Stimulated activated effector memory CD8-positive, alpha-beta T cell treated with anti-CD3 and anti-CD28 coated beads, Interleukin-12 subunit alpha, Interleukin-12 subunit beta, amount 100 ng/mL, for 72 hours (primary cell): ENCODE data around the gene USP9X.
"Not testable (repeated sequence)": the region's sequence is repeated elsewhere in the genome, so short reads cannot be mapped to it uniquely, and the experiment has no call there.

Source experiments
- ATAC-seq: fragments of 150-1000 bp; cut with Tn5 transposase; 2 replicates; pipeline ENCODE4 v1.10.0; 2021
- DNase-seq, 2 donors: peaks; one replicate each; pipeline ENCODE4 v3.0.0; 2021 to 2022; ENCODE audit warnings: low spot score in 2 of 2
- H3K27ac Mint-ChIP-seq: one replicate; pipeline ENCODE4 v1.8.0; 2022; ENCODE audit warnings: mild to moderate bottlenecking, mixed read lengths
- H3K36me3 Mint-ChIP-seq: one replicate; pipeline ENCODE4 v1.8.0; 2022; ENCODE audit warnings: mild to moderate bottlenecking, mixed read lengths
- H3K4me1 Mint-ChIP-seq: one replicate; pipeline ENCODE4 v1.8.0; 2022; ENCODE audit warnings: mixed read lengths
- H3K4me3 Mint-ChIP-seq: one replicate; pipeline ENCODE4 v1.8.0; 2022; ENCODE audit warnings: mild to moderate bottlenecking, mixed read lengths
- H3K9me3 Mint-ChIP-seq: one replicate; pipeline ENCODE4 v1.8.0; 2022; ENCODE audit warnings: mixed read lengths

The USP9X gene

DNA sequence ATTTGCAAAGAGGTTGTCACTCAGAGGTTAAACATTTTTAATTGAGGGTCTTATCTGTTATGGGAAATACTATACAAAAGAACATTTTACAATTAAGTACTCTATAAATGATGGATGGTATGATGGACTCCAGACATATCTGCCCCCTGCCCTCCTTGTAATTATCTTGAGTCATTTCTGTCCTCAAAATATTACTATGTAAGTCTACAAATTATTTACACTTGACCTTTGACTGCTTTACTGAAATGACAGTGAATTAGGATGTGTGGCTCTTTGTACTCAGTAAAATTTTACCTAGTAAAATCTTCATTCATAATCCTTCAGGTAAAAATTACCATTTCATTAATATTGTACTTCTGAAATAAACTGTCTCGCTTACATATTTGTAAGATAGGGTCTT lies 46.5 kb downstream of the USP9X start:
- peak; percentile 28 for ATAC-seq
- Mint-ChIP-seq H3K4me1 (peaks cover 6% of the 10 kb centered on the region), H3K4me3 (no peak overlapping the region), H3K36me3 (peaks cover 79% of the 10 kb centered on the region), H3K9me3 (no peaks in the 10 kb centered on the region), H3K27ac (no peak overlapping the region)
- DNase-seq: no peak

DNA sequence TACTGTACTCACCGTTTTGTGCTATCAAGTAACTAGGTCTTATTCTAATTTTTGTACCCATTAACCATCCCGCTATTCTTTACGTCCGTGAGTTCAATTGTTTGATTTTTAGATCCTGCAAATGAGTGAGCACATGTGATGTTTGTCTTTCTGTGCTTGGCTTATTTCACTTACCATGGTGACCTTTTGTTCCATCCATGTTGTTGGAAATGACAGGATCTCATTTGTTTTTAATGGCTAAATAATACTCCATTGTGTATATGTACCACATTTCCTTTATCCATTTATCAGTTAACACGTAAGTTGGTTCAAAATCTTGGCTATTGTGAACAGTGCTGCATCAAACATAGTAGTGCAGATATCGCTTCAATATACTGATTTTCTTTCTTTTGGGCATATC lies 48.3 kb downstream of the USP9X start:
- no peaks in the 10 kb centered on the region for H3K9me3 Mint-ChIP-seq
- no peaks in the 10 kb centered on the region for H3K4me1 Mint-ChIP-seq
- DNase-seq (no peak), ATAC-seq (no peak)
- H3K4me3 Mint-ChIP-seq: no peak overlapping the region
- no peak overlapping the region for H3K27ac Mint-ChIP-seq
- peaks cover 96% of the 10 kb centered on the region for H3K36me3 Mint-ChIP-seq

DNA sequence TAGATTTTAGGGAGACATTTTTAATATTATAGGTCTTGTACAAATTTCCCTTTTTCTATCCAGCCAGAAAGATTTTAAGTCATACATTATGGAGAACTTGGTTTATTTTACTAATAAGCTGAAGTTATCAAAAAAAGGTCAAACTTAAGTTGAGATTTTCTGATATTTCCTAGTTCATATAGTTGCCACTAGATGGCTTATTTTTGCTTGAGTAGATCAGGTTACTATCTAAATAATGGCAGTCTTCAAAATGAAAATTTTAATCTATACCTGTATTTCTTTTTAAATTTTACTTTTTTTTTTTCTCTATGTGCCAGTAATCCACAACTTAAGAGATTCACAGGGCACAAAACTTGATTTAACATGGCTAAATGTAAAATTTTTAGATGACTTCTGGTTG lies 52.3 kb downstream of the USP9X start:
- Mint-ChIP-seq H3K27ac (no peak overlapping the region), H3K4me1 (no peaks in the 10 kb centered on the region), H3K9me3 (no peaks in the 10 kb centered on the region), H3K4me3 (no peak overlapping the region), H3K36me3 (peaks cover 86% of the 10 kb centered on the region)
- DNase-seq (no peak), ATAC-seq (no peak)

DNA sequence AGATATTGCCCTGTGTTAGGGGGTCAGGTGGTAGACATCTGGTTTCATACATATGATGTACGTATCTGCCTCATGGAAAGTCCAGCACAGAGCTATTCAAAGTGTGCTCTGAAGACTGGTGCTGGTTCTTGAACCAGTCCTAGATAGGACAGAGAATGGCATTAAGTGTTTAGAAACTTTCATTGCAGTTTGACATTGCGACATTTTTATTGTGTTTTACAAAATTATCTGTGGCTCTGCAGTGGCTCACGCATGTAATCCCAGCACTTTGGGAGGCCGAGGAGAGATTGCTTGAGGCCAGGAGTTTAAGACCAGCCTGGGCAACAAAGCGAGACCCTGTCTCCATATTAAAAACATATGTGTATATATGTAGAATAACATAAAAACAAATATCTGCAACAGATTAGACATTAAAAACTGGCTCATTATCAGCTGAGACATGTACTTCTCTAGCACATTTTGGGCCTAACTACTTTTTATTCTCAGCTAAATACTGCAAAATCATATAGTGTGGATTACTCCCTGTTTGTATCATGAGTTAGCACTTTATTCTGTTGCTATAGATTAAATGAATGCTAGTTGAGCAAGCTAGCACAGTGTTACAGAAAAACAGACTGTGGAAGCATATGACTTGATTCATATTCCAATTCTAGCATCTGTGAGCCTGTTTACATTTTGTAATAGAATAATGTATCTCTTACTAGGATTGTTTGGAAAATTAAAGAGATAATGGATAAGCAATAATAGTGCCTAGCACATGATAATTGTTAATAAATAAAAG lies 57.1 kb downstream of the USP9X start:
- Mint-ChIP-seq H3K4me3 (no peak overlapping the region), H3K36me3 (peaks cover 75% of the 10 kb centered on the region), H3K27ac (no peak overlapping the region), H3K9me3 (no peaks in the 10 kb centered on the region), H3K4me1 (peaks cover 6% of the 10 kb centered on the region)
- ATAC-seq: no peak
- no peak for DNase-seq

- DNase-seq (no peak), ATAC-seq (no peak)
- H3K4me1 Mint-ChIP-seq: peaks cover 6% of the 10 kb centered on the region
- H3K36me3 Mint-ChIP-seq: peaks cover 86% of the 10 kb centered on the region
- H3K27ac Mint-ChIP-seq: no peak overlapping the region
- no peak overlapping the region for H3K4me3 Mint-ChIP-seq
- H3K9me3 Mint-ChIP-seq: no peaks in the 10 kb centered on the region
Observed at GRCh38 chrX:41144873-41145272, 59.6 kb downstream of the USP9X start.

GRCh38 chrX:41145920-41146608 lies 60.8 kb downstream of the USP9X start:
- H3K4me3 Mint-ChIP-seq: no peak overlapping the region
- H3K4me1 Mint-ChIP-seq: peaks cover 6% of the 10 kb centered on the region
- ATAC-seq (peak; percentile 47), DNase-seq (no peak)
- no peak overlapping the region for H3K27ac Mint-ChIP-seq
- H3K36me3 Mint-ChIP-seq: peaks cover 89% of the 10 kb centered on the region
- H3K9me3 Mint-ChIP-seq: no peaks in the 10 kb centered on the region

DNA sequence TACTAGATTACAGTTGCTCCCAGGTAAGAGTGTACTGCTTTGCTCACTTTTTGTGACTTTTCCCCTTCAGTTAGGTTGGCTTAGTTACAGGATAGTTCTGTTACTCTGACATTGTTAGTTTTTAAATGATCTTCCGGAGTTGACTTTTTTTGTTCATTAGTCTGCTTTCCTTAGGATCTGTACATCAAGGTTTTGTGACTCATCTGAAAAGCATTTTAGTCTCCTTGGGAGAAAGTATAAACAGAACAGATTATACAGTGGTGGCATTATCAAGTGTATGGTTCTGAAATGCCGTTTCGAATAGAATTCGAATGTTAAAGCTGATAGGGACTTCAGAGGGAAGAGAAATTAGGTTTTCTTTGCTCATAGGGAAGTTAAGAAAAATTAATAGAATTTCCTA lies 63.3 kb downstream of the USP9X start:
- H3K27ac Mint-ChIP-seq: no peak overlapping the region
- DNase-seq (no peak), ATAC-seq (no peak)
- H3K9me3 Mint-ChIP-seq: no peaks in the 10 kb centered on the region
- H3K4me1 Mint-ChIP-seq: peaks cover 6% of the 10 kb centered on the region
- H3K36me3 Mint-ChIP-seq: peaks cover 96% of the 10 kb centered on the region
- H3K4me3 Mint-ChIP-seq: no peak overlapping the region

GRCh38 chrX:41150043-41150442 lies 64.8 kb downstream of the USP9X start:
- Mint-ChIP-seq H3K36me3 (peaks cover 99% of the 10 kb centered on the region), H3K4me3 (no peak overlapping the region), H3K4me1 (peaks cover 6% of the 10 kb centered on the region), H3K9me3 (no peaks in the 10 kb centered on the region), H3K27ac (no peak overlapping the region)
- ATAC-seq (no peak), DNase-seq (no peak)

GRCh38 chrX:41151726-41152125 lies 66.5 kb downstream of the USP9X start:
- not testable (repeated sequence) for ATAC-seq, H3K4me1 Mint-ChIP-seq, H3K27ac Mint-ChIP-seq, H3K4me3 Mint-ChIP-seq, DNase-seq, H3K9me3 Mint-ChIP-seq
- peaks cover 91% of the 10 kb centered on the region for H3K36me3 Mint-ChIP-seq

DNA sequence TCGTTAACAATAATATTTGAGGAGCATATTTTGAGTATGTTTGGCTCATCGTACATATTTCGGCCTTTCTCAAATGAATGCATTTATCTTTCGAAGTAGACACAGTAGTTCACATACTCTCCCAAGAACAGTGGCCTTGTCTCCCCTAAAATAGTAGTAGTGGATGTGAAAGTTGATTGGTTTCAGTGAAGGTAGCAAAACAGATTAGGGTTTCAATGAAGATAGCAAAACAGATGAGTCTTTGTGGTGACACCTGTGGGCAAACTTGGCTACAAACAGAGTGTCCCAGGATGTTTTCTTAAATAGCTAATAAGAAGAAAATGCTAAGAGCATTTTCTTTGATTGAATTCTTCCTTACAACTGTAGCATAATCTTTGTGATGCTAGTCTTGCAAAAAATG lies 67.0 kb downstream of the USP9X start:
- Mint-ChIP-seq H3K9me3 (no peaks in the 10 kb centered on the region), H3K4me1 (no peaks in the 10 kb centered on the region), H3K27ac (no peak overlapping the region), H3K4me3 (no peak overlapping the region), H3K36me3 (peaks cover 89% of the 10 kb centered on the region)
- ATAC-seq: no peak
- DNase-seq: no peak

DNA sequence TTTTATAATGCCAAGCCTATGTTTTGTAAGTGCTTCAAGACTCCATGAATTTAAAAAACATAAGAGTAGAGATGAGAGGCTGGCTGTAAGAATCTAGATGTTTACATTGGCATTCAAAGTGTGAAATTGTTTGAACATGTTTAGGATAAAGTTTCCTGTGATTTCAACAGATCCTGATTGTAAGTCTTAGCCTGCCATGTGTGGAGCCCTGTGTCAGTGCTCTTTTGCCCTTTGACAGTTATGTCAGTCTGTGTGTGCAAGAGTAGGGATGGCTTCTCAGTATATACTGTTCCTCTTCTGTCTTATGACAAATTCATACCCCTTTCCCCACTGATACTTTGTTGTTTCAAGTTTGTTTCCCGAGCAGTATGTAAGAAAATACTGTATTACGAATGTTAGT lies 68.2 kb downstream of the USP9X start:
- Mint-ChIP-seq H3K4me3 (no peak overlapping the region), H3K36me3 (peaks cover 89% of the 10 kb centered on the region), H3K27ac (no peak overlapping the region), H3K4me1 (no peaks in the 10 kb centered on the region), H3K9me3 (no peaks in the 10 kb centered on the region)
- DNase-seq (no peak), ATAC-seq (no peak)

DNA sequence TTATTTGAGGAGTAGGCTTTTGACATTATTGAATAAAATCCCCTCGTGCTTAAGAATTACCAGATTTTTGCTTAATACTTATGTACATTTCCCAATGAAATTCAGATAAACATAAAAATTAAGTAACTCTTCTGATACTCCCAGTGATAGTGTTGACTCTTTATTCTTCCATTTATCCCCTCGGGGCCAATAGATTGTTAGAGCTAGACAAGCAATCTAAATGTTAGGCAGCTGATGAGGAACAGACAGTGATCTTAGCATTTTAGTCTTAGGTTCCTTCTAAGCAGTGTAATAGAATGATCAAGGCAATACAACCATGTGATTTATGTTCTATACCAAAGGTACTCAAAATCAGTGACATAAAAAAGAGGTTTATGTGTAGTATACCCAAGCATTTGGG lies 68.7 kb downstream of the USP9X start:
- DNase-seq (no peak), ATAC-seq (no peak)
- H3K4me3 Mint-ChIP-seq: no peak overlapping the region
- H3K9me3 Mint-ChIP-seq: no peaks in the 10 kb centered on the region
- no peaks in the 10 kb centered on the region for H3K4me1 Mint-ChIP-seq
- no peak overlapping the region for H3K27ac Mint-ChIP-seq
- peaks cover 89% of the 10 kb centered on the region for H3K36me3 Mint-ChIP-seq

DNA sequence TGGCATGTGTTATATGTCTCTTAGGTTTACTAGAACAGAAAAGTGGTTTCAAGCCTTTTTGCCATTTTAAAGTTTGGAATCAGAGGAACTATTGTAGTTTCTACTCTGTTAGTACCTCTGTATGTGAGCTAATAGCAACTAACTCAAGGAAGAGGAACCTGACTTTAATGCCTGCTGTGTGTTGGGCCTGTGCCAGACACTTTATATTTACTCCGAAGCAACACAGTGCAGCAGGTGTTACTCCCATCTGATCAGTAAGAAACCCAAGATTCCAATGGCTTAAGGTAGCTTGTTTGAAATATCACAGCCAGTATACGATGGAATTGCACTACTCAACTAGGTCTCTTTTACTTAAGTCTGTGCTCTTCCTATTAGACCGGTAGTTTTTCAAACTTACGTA lies 79.2 kb downstream of the USP9X start:
- no peaks in the 10 kb centered on the region for H3K9me3 Mint-ChIP-seq
- no peak overlapping the region for H3K27ac Mint-ChIP-seq
- ATAC-seq (no peak), DNase-seq (no peak)
- peaks cover 94% of the 10 kb centered on the region for H3K36me3 Mint-ChIP-seq
- no peak overlapping the region for H3K4me3 Mint-ChIP-seq
- no peaks in the 10 kb centered on the region for H3K4me1 Mint-ChIP-seq

GRCh38 chrX:41167888-41168287 lies 82.6 kb downstream of the USP9X start:
- no peak overlapping the region for H3K4me3 Mint-ChIP-seq
- no peak for DNase-seq
- H3K27ac Mint-ChIP-seq: no peak overlapping the region
- no peaks in the 10 kb centered on the region for H3K4me1 Mint-ChIP-seq
- H3K36me3 Mint-ChIP-seq: peaks cover 94% of the 10 kb centered on the region
- ATAC-seq: no peak
- H3K9me3 Mint-ChIP-seq: no peaks in the 10 kb centered on the region

GRCh38 chrX:41176263-41176662 lies 91.0 kb downstream of the USP9X start:
- DNase-seq (no peak), ATAC-seq (no peak)
- Mint-ChIP-seq H3K4me1 (peaks cover 34% of the 10 kb centered on the region), H3K36me3 (peaks cover 68% of the 10 kb centered on the region), H3K9me3 (no peaks in the 10 kb centered on the region), H3K4me3 (no peak overlapping the region), H3K27ac (peak overlapping the region; percentile 60)

- peaks cover 67% of the 10 kb centered on the region for H3K36me3 Mint-ChIP-seq
- no peak overlapping the region for H3K4me3 Mint-ChIP-seq
- H3K27ac Mint-ChIP-seq: no peak overlapping the region
- DNase-seq (no peak), ATAC-seq (no peak)
- H3K9me3 Mint-ChIP-seq: no peaks in the 10 kb centered on the region
- H3K4me1 Mint-ChIP-seq: peaks cover 34% of the 10 kb centered on the region
Observed at GRCh38 chrX:41177297-41177696, 92.1 kb downstream of the USP9X start.
